HEK293 (cell line): ENCODE measurements around the gene CASTOR2.

Source experiments
- CTCF ChIA-PET: fragments of 350-600 bp; formaldehyde crosslinking; extraction: SDS; loops from one replicate; lab custom pipeline; 2021; ENCODE audit warnings: antibody characterized with exemption; lab: Yijun Ruan, JAX
- POLR2A ChIA-PET: fragments of 300-600 bp; formaldehyde crosslinking; extraction: SDS; loops from one replicate; lab custom pipeline; 2020; ENCODE audit warnings: antibody characterized with exemption, inconsistent platforms; lab: Yijun Ruan, JAX
- H3K27ac ChIP-seq: fragments of 200-500 bp; sonication (Bioruptor generic); 2 replicates; pipeline ENCODE4 v1.5.1; 2014; ENCODE audit warnings: low read depth, low read length, control low read depth, inconsistent platforms; ENCODE audit errors: extremely low read depth
- H3K36me3 ChIP-seq, 2 experiments: fragments of 200-500 bp in 1 of 2; sonication (Bioruptor generic) in 1 of 2; 1 replicate in 1 of 2; 2 replicates in 1 of 2; pipeline ENCODE4 v1.5.1; 2014 to 2017; ENCODE audit warnings: inconsistent platforms in 2 of 2, low read length in 2 of 2; ENCODE audit not compliant: control insufficient read depth in 2 of 2, insufficient read depth in 1 of 2
- H3K4me1 ChIP-seq: fragments of 200-500 bp; sonication (Bioruptor generic); 2 replicates; pipeline ENCODE4 v1.5.1; 2014; ENCODE audit warnings: mild to moderate bottlenecking, low read length, inconsistent platforms; ENCODE audit not compliant: control insufficient read depth, insufficient read depth
- H3K4me3 ChIP-seq: 2 replicates; pipeline ENCODE4 v1.5.1; 2011; ENCODE audit warnings: low read depth, mild to moderate bottlenecking, control low read depth, low read length, moderate library complexity
- H3K9me3 ChIP-seq: fragments of 200-500 bp; sonication (Bioruptor generic); 2 replicates; pipeline ENCODE4 v1.5.1; 2014; ENCODE audit warnings: low read depth, low read length, inconsistent platforms; ENCODE audit not compliant: control insufficient read depth, insufficient read depth
- ELK4 ChIP-seq: IDR thresholded peaks from 2 replicates; pipeline ENCODE4 v1.6.1; 2011; ENCODE audit warnings: mild to moderate bottlenecking, low read depth, low read length, borderline replicate concordance
- FEZF1 ChIP-seq: fragments of 450-650 bp; formaldehyde crosslinking; IDR thresholded peaks from 2 replicates; pipeline ENCODE4 v1.5.1; 2016; ENCODE audit warnings: missing biosample characterization, missing genetic modification characterization
- GLIS2 ChIP-seq: fragments of 450-650 bp; formaldehyde crosslinking; IDR thresholded peaks from 2 replicates; pipeline ENCODE4 v1.5.1; 2016; ENCODE audit warnings: missing biosample characterization, missing genetic modification characterization
- PATZ1 ChIP-seq: fragments of 450-650 bp; formaldehyde crosslinking; IDR thresholded peaks from 2 replicates; pipeline ENCODE4 v1.5.1; 2016; ENCODE audit warnings: missing biosample characterization, missing genetic modification characterization
- PRDM10 ChIP-seq: fragments of 450-650 bp; formaldehyde crosslinking; IDR thresholded peaks from 2 replicates; pipeline ENCODE4 v1.5.1; 2016; ENCODE audit warnings: missing biosample characterization, missing genetic modification characterization
- SETDB1 ChIP-seq: IDR thresholded peaks from one replicate; pipeline ENCODE4 v1.6.1; 2017; ENCODE audit warnings: mild to moderate bottlenecking, low read length, moderate library complexity, mixed read lengths; ENCODE audit not compliant: insufficient read length
- SP2 ChIP-seq: fragments of 450-650 bp; formaldehyde crosslinking; IDR thresholded peaks from 2 replicates; pipeline ENCODE4 v1.5.1; 2016; ENCODE audit warnings: missing biosample characterization, missing genetic modification characterization
- TRIM28 ChIP-seq: IDR thresholded peaks from 2 replicates; pipeline ENCODE4 v1.6.1; 2011; ENCODE audit warnings: low read length, control low read depth, borderline replicate concordance
- TSHZ1 ChIP-seq: fragments of 450-650 bp; formaldehyde crosslinking; IDR thresholded peaks from 2 replicates; pipeline ENCODE4 v1.5.1; 2016; ENCODE audit warnings: missing biosample characterization, missing genetic modification characterization, borderline replicate concordance
- ZBTB10 ChIP-seq: fragments of 450-650 bp; formaldehyde crosslinking; IDR thresholded peaks from 2 replicates; pipeline ENCODE4 v1.5.1; 2016; ENCODE audit warnings: missing biosample characterization, missing genetic modification characterization
- ZNF148 ChIP-seq: fragments of 450-650 bp; formaldehyde crosslinking; IDR thresholded peaks from 2 replicates; pipeline ENCODE4 v1.5.0; 2017; ENCODE audit warnings: missing biosample characterization, missing genetic modification characterization, borderline replicate concordance
- ZNF335 ChIP-seq: fragments of 450-650 bp; formaldehyde crosslinking; conservative IDR thresholded peaks from 2 replicates; pipeline ENCODE4 v1.5.1; 2016; ENCODE audit warnings: missing biosample characterization, missing genetic modification characterization
- ZNF354C ChIP-seq: fragments of 450-650 bp; formaldehyde crosslinking; IDR thresholded peaks from 2 replicates; pipeline ENCODE4 v1.5.1; 2016; ENCODE audit warnings: missing biosample characterization, missing genetic modification characterization, low read depth, borderline replicate concordance
- ZNF404 ChIP-seq: fragments of 450-650 bp; formaldehyde crosslinking; IDR thresholded peaks from 2 replicates; pipeline ENCODE4 v1.5.1; 2017; ENCODE audit warnings: missing biosample characterization, missing genetic modification characterization
- ZNF433 ChIP-seq: fragments of 450-650 bp; formaldehyde crosslinking; IDR thresholded peaks from 2 replicates; pipeline ENCODE4 v1.5.1; 2016; ENCODE audit warnings: missing biosample characterization, missing genetic modification characterization, low read depth
- ZNF513 ChIP-seq: fragments of 450-650 bp; IDR thresholded peaks from 2 replicates; pipeline ENCODE4 v1.5.1; 2018; ENCODE audit warnings: missing biosample characterization, missing genetic modification characterization
- ZNF530 ChIP-seq: fragments of 450-650 bp; formaldehyde crosslinking; IDR thresholded peaks from 2 replicates; pipeline ENCODE4 v1.5.1; 2016; ENCODE audit warnings: low read depth, missing biosample characterization, missing genetic modification characterization
- ZNF548 ChIP-seq: fragments of 450-650 bp; formaldehyde crosslinking; IDR thresholded peaks from 2 replicates; pipeline ENCODE4 v1.5.1; 2016; ENCODE audit warnings: missing biosample characterization, missing genetic modification characterization
- ZNF624 ChIP-seq: fragments of 450-650 bp; formaldehyde crosslinking; IDR thresholded peaks from 2 replicates; pipeline ENCODE4 v1.5.1; 2017; ENCODE audit warnings: missing biosample characterization, missing genetic modification characterization
- ZNF658 ChIP-seq: fragments of 450-650 bp; formaldehyde crosslinking; IDR thresholded peaks from 2 replicates; pipeline ENCODE4; 2016; ENCODE audit warnings: missing biosample characterization, missing genetic modification characterization

The CASTOR2 gene

GRCh38 chr7:75064291-75064690 lies 99.8 kb downstream of the CASTOR2 start (continued):
- TF ChIP-seq SP2 (tag by site-specific recombination), result no peak
- TF ChIP-seq ZNF404 (tag by site-specific recombination), result no peak
- no peak for TF ChIP-seq ZBTB10
- TF ChIP-seq ZNF433, result no peak
- TF ChIP-seq ZNF513, result no peak
- no peak for TF ChIP-seq GLIS2 (tag by site-specific recombination)
- no peak for TF ChIP-seq TSHZ1 (tag by site-specific recombination)
- TF ChIP-seq, all 188 proteins: peak for 0

- POLR2A ChIA-PET, result no interaction called here
- peaks cover 70 to 72% of the 10 kb centered on the region in 2 experiments for H3K36me3 ChIP-seq
- TF ChIP-seq ZNF354C (tag by site-specific recombination), result no peak
- TF ChIP-seq PATZ1 (tag by site-specific recombination), result no peak
- TF ChIP-seq ZNF658 (tag by site-specific recombination), result no peak
- no peak for TF ChIP-seq ZNF530
- no peak for TF ChIP-seq ZNF148 (tag by site-specific recombination)
- no peak for TF ChIP-seq ZNF548
- TF ChIP-seq SETDB1, result no peak
- TF ChIP-seq ELK4, result no peak
- TF ChIP-seq PRDM10, result no peak
- no peak for TF ChIP-seq TRIM28
- no peak for TF ChIP-seq ZNF624 (tag by site-specific recombination)
- no peak for TF ChIP-seq ZNF335 (tag by site-specific recombination)
- TF ChIP-seq FEZF1, result no peak
- TF ChIP-seq, all 188 proteins: peak for 0
- no peak overlapping the region for H3K27ac ChIP-seq
- CTCF ChIA-PET, result no interaction called here
- H3K9me3 ChIP-seq, result no peaks in the 10 kb centered on the region
- no peaks in the 10 kb centered on the region for H3K4me1 ChIP-seq
- no peak overlapping the region for H3K4me3 ChIP-seq
Measured at GRCh38 chr7:75064801-75065200, 100.3 kb downstream of the CASTOR2 start.
